GDM1 (cell line): ENCODE measurements around the gene SUGCT.

Experiments
- DNase-seq: peaks from one replicate; lab custom pipeline; 2025; lab: John Stamatoyannopoulos, UW

Gene SUGCT

DNA sequence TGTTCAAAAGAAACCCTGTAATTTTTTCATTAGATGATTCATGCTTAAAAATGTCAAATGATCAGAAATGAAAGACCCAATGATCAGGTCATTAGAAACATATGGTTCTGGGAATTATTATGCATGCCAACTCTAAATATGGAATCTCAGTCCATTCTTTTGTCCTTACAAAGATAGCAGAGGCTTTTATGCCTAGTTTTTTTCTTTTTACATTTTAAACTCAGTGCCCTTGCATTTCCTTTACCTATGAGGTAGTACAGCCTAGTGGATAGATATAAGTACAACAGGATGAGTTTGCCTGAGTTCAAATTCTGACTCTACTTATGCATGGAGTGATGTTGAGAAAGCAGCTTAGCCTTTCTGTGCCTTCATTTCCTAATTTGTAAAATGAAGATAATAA lies 392.9 kb downstream of the SUGCT start:
- no peak for DNase-seq

DNA sequence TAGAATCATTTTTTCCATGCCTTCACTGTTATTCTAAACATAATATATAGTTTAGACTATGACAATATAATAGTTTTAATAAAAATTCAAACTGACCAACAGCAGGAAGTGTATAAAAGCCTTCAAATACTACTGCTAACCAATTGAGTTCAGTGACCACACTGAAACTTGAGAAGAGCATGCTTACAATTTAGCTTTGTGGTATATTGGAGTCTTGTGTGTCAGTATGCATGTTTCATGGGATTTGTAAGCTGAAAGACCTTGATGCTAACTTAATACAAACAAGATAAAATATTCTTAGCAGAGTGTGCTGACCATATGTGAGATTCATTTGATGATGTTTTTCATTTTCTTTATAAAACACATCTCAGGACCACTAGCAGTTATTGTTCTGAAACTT lies 395.5 kb downstream of the SUGCT start:
- no peak for DNase-seq

DNA sequence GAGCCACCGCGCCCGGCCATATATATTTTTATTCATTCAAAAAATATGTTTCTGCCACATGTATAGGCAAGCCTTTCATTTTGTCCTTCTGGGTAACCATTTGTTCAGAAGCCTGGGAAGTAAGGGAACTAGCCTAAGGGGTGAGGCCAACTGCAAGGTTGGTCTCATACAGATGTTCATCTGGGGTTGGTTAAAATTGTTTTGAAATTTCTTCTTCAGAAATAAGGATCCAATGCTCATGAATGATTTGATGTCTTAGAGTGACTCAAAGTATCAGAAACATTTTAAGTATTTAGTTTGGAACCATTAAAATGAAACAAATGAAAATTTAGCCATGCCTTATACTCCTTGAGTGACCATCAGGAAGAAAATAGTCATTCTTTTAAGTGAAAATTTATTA lies 397.2 kb downstream of the SUGCT start:
- DNase-seq: no peak

DNA sequence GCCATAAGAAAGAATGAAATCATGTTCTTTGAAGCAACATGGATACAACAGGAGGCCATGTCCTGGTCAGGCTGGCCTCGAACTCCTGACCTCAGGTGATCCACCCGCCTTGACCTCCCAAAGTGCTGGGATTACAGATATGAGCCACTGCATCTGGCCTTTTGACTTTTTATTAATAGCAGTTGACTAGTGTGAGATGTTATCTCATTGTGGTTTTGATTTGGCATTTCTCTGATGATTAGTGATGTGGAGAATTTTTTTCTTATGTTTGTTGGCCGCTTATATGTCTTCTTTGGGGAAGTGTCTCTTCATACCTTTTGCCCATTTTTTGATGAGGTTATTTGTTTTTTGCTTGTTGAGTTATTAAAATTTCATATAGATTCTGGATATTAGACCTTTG lies 400.9 kb downstream of the SUGCT start:
- no peak for DNase-seq

DNA sequence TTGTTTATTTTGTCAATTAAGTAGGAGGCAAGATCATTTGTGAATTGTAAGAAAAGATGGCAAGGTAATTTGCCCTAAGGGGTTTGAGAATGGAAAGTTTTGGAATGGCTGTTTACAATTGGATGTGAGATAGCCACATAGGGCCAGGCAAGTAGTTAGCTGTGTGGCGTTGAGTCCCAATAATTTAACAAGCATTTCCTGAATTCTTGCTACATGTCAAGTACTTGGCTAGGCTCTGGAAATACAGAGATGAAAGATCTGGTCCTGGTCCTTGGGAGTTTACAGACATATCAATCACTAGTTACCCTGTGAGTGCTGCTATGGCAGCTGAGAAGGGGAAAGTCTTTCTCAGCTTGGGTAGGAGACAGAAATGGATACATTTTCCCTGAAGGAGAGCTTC lies 401.6 kb downstream of the SUGCT start:
- no peak for DNase-seq

DNA sequence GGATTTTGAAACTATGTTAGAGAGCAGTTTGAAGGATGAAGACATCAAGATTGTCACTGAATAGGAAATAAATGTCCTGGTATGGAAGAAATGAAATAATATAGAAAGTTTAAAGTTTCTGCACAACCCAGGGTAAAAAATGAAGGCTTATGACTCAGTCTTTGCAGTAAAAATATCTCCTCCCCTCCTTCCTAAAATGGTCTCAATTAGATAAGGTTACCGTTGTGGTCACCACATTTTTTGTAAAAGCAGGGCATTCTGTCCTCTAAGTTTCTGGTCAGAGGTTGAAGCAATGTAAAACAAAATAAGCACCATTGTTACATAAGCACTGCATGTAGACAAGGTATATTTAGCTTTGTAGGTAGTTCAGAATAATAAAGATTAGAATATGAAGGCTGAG lies 403.5 kb downstream of the SUGCT start:
- no peak for DNase-seq

DNA sequence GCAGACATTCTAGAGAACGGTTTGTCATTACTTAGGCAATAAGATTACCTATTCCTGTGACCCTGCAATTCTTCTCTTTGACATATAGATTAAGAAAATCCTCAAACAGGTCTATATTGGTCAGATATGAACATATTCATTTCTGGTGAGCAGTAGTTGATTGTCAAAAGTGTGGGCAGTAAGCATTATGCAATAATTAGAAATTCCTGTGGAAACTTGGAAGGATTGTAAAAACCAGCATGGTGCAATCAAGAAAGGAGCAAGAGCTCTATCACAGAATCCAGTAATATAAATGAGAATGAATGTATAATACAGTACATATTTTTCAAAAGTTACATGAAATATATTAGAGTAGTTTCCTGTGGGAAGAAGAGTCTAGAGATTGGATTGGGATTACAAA lies 406.5 kb downstream of the SUGCT start:
- no peak for DNase-seq

DNA sequence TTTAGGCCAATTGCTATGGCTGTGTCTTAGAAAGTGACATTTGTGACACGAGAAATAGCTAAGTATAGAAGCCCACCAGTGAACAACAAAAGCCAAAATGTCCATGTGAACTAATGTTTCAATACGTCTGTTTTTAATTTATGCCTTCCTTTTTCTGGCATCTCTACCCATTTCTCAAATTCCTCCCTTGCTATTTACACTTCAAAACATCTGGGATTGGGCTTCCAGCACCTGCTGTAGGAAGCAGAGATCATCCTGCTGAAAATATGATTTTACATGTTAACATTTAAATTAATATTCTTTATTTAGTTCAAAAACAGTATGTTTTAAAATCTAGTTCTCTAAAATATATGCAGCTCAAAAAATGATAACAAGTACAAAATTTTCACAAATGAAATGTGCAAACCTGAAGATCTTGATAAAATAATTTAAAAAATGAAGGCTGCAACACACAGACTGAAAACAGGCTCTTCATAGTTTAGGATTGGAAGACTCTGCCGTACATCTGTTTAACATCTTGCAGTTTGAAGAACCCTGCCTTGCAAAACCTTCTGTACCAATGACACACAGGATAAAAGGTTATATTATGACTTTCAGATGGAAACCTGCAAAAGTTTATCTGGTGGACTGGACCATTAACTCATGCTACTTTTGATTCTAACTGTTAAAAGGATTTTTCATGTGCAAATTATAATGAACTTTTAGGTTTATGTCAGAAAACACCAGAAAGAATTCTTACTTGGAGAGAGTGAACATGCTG lies 408.4 kb downstream of the SUGCT start:
- DNase-seq: no peak

DNA sequence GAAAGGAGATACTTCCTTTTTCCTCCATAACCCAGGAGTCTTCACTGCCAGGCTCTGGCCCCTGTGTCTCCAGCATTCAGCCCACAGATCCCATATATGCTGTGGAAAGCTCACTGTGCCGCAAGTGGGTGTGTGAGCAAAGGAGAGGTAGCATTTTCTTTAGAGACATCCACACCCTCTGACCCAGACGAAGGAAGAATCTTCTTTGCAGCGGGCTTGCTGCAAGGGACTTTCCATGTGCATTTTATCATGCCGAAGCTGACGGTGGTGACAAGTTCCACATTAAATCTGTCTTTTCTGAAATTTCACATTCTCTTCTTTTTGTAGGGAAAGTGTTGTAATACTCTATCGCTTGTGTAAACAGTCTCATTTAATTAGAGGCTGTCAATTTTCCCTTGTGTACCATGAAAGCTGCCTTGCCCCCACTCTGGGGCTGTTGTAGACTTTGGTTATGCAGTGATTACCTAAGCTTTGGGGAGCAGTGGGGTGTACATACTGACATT lies 409.5 kb downstream of the SUGCT start:
- DNase-seq: no peak

DNA sequence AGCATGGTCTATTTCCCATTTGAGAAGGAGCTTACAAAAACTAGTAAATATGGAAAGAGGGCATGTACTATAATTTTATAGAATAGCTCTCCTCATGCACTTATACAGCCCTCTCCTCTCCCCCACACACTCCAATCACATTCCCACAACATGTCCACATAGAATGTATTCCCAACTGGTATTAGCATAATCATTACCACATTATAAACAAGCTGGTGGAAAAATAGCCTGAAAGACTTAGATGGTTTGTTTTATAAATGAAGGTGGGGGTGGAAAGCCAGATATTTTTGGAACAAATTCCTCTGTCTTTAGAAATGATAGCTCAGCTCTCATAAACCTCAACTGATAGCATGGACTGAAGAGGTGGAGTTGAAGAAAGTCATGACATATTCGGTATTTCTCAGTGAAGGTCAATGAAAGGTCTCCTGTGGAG lies 410.1 kb downstream of the SUGCT start:
- DNase-seq: no peak

DNA sequence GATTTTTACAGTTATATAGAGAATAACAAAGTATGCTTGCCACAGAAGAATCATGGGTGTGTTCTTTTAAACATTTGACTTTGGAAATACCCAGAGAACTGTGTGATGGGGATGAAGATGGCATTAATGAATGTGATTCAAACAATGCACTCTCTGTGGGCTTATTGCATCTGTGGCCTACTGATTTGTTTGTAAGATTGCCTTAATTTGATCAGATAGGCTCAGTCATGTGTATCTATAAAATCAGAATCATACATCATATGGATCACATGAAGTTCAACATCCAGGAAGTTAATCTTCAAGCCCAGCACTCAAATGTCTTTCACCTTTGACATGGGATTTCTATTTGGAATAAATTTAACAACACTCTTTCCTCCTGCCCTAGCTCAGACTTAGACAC lies 410.9 kb downstream of the SUGCT start:
- no peak for DNase-seq

DNA sequence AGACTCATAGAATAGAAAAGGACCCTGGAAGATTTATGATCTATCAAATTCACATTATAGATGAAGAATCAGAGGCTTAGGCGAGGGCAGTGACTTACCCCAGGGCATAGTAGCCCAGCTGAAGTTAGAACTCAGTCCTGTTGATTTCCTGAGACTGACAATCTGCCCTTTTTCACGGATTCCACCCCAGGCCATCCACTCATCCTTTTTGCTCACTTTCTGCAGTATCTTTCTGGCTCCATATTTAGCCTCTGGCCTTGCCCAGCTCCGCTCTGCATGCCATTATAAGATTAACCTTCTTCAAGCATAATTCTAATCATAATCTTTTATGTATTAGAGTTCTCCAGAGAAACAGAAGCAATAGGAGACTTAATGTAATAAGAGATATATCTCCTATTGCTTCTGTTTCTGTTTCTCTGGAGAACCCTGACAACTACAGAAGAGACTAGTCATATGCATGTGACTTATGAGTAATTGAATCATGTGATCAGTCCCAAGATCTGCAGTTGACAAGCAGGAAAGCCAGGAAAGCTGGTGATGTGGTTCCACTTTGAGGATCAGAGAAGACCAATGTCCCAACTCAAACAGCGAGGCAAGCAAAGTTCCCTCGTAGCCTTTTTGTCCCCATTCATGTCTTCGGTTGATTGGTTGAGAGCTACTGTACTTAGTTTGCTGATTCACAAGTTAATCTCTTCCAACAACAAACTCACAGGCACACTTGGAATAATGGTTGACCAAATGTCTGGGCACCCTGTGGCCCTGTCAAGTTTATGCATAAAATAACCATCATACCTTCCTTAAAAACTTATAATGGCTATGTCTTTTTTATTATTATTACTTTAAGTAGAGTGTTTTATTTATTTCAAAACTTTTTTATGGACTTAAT lies 412.1 kb downstream of the SUGCT start:
- no peak for DNase-seq

DNA sequence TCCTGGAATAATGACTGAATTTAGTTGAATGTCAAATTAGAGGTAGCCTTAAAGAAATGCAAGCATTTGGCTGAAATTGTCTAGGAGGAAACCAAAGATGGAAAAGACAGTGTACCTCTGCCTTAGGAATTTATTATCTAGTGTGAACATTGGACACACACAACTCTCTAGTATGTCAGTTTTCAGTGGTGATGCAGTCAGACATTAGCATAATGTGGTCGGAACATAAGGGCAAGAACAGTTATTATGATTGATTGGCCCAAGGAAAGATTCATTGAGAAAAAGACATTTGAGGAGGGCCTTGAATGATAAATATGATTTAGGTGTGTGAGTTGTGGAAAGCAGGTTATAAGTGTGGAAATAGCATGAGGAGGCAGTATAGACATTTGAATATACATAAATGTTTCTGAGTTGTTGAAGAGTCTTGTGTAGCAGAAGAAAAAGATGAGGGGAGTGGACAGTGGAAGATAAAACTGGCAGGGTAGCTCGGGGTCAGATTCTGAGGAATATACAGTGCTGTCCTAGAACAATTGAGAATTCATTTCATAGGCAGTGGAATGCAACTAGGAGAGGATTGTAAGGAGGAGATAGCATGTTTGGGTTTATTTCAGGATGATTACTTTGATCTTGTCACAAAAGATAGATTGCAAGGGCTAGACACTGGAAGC lies 414.7 kb downstream of the SUGCT start:
- DNase-seq: no peak

DNA sequence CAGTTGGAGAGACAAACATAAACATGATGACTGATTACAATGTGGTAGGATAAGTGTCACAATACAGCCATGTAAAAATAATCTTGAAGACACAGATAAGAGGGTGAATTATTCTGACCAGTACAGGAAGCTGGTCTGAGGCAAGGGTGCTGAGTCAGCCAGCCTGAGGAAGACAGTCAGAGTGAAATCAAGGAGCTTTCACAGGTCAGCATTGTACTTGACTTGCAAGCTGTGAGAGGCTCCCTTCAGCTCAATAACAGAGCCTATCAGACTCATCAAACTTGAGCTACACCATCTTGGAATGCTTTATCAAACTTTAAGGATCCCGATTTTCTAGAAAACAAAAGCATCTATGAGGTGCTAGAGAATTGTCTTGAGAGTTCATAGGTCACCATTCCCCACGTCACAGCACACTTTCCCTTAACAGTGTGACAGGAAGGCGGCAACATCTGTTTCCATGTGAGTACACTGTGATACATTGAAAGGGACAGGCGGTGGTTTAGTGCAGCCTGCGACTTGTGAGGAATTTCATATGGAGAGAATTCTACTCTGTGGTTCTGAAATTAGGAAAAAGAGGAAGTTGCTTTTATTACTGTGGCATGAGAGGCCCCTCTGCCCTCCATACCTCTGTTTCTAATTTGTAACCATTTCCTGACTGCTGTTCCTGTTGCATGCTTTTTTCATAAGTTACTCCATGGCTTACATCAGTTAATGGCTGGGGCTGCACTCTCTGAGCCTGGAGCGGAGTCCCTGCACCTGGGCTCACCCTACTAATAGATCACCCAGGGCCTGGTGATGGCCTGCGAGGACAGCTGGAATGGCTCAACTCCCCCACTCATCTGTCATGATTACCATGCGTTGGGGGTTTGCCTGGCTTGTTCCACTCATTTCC lies 417.1 kb downstream of the SUGCT start:
- DNase-seq: peak; percentile 79

DNA sequence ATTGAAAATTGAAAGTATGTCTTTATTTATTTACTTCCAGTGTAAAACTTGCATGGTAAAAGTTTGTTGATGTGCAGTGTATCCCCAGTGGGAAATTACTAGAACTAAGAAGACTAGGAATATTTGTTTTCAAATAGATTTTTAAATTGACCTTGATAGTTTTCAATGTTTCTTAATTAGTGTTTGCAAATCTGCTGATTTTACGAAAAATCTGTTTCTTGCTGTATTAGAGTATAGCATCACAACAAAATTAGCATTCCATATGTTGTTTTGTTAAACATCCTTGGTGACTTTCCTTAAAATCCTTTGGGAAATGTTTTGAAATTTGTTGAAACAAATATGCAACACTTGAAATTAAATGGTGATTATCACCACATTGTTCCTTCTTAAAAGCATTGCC lies 425.9 kb downstream of the SUGCT start:
- no peak for DNase-seq

DNA sequence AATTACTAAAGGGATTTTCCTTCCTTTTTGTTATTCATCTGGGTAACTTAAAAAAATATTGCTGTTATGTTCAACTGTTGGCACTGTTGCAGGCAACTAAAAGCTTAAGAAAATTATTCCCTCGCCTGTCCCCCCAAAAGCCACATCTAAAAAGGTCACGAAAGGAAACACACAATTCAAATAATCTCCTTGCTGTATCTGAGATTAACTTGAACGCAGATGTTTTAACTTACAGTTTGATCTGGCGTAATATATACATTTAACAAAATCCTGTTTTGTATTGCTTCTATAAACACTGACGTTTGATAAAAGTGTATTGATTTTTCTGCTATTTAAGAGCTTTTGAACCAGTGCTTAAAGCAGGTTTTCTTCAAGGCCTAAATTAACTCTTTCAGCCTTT lies 432.1 kb downstream of the SUGCT start:
- DNase-seq: no peak

DNA sequence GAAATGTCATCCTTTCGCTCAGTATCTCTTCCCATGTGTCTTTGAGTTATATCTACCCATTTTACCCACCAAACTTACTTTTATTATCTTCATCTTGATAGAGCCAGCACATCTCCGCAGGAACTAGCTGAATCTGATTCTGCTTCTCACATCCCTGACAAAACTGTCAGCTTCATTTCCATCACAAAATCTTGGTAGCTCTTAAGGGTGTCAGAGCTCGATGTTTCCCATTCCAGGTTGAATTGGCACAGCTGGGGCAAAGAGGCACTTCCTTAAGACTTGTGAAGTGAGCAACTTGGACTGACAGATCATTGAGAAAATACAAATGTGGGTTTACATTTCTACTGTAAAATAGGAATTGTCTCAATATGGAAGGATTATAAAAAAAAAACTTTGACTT lies 434.5 kb downstream of the SUGCT start:
- no peak for DNase-seq

DNA sequence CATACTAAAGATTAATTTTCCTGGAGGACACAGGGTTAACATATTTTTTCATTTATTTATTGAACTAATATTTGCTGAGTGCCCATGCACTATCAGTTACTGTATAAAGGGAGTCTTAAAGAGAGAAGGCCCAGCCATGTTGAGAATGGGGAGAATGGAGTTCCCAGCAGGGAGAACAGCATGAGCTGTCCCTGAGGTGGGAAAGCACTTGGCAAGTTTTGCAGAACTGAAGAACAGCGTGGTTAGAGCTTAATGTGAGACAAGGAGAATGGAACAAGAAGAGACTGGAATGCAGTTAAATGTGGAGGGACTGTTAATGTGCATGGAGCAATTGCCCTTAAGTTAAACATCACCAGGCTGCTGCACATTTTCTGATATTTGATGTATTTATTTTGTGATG lies 435.4 kb downstream of the SUGCT start:
- no peak for DNase-seq

DNA sequence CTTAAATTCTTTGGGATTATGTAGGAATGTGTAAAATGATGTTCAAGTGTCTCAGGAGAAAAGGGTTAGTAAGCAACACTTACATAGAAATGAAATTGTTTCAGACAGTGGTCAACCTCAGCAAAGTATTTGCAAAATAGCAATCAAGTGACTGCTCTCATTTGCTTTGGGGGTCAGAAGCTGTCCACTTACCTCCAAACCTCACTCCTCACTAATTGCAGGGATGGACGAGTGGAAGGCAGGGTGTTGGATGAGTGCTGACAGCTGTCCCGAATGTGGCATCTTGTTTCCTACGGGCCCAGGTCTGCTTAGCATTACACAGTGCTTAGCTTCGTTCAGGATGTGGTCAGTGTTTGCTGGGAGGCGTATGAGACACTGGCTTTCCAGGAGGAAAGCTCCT lies 437.0 kb downstream of the SUGCT start:
- no peak for DNase-seq

DNA sequence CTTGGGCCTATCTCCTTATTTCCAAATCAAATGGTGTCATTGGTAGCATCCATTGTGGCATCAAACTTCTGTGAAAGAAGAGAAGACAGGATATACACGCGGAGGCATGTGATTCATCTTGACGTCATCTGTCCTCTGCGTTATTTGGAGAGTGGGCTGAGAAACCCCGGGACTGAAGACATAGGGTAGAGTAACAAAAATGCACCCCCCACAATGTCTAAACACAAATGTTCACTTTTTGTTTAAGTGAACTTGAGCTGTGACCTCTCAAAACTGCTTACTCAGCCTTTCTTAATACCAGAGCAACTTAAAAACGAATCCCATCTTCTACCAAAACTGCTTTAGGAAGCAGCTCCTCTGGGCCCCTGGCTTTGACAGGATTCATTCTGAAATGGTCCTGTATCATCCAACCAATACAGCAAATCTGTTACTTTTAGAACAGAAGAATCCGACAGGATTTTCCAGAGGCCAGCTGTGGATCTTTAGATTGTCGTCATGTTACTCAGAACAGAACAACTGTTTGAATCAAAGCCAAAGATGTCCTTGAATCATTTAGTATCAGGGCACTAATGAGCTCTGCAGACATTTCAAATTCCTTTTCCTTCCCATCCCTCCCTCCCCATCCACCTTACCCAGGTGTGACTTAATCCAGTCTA lies 438.1 kb downstream of the SUGCT start:
- no peak for DNase-seq

DNA sequence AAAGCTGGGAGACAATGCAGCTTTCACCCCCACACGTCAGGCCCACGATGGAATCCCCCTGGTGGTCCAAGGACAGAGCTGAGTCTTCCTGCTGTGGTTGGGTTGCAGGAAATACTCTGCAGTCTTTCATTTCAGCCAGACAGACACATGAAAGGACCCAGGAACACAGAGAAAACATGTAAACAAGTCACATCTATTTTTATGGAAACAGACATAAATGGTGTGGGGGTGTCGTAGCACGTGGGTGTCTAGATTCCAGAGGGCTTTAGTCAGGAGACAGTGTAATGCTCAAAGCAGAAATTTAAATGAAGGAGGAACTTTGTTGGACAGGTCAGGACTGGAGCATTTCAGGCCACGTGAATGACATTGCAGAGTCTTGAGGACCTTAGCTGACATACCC lies 444.6 kb downstream of the SUGCT start:
- DNase-seq: no peak
